Dedifferentiated amniotic fluid mesenchymal stem cell (primary cell): ENCODE data around the gene MYO10.
"Not testable (repeated sequence)": the region's sequence is repeated elsewhere in the genome, so short reads cannot be mapped to it uniquely, and the experiment has no call there.

Experiments
- DNase-seq: peaks from one replicate; pipeline ENCODE4 v3.0.0-alpha.2; 2016; ENCODE audit errors: extremely low spot score

The MYO10 gene

DNA sequence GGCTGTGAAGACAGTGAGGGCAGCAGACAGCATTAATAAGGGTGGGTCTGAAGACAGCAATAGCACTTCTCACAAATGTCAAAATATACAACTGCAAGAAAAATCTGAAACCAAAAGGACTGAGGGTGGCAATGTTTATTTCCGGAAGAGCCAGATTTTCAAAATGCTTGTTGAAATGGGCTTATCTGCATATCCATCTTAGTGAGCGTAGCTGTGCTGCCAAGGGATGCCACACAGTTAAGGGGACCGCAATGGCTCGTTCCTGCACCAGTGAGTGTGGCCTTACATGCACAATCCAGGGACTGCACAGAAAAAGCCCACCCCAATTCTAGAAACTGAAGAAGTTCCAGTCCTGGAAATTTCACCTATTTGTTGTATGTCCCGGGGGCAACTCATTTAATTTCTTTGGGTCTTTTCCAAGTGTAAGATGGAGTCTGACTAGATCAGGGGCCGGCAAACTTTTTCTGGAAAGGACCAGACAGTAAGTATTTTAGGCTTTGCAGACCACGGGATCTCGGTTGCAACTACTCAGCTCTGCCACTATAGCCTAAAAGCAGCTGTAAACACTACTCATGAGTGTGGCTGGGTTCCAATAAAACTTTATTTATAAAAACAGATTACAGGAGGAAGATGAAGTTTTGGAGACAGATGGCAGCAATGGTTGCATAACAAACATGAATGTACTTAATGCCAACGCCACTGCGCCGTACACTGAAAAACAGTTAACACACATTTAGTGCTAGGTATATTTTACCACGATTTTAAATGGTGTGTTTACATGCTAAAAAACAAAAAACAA, 154.1 kb downstream of the MYO10 start:
- no peak for DNase-seq

DNA sequence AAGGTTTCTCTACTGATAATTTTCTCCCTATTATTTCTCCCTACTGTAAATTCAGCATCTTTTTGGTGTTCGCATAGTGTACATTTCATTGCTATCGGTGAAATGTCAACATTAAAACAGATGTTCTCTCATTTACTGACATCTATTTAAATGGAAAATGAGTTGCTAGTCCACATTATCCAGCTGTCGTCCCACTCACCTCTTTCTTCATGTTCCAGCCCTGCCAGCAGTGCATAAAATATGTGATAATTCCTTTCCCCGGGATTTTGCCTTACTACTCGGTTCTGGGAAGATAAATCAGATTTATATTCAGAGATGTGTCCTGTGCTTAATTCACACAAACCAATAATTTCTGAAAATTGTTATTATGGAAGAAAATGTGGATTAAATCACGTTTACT, 155.8 kb downstream of the MYO10 start:
- no peak for DNase-seq

DNA sequence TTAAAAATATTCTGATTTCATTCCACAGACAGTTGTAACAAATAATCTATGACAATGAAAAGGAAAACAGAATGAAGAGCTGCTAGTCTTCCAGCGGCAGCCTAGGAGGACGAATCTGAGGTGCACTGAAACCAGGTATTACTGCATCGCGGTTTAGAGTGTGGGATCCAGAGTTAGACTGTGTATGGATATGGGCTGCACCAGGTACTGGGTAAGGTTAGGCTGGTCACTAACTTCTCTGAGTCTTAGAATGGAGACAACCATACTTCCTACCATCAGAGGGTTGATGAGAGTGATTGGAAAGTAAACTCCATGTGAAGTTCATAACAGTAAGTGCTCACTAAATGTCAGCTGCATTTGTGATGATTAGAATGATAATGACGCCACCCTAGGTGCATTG, 158.7 kb downstream of the MYO10 start:
- DNase-seq = no peak

DNA sequence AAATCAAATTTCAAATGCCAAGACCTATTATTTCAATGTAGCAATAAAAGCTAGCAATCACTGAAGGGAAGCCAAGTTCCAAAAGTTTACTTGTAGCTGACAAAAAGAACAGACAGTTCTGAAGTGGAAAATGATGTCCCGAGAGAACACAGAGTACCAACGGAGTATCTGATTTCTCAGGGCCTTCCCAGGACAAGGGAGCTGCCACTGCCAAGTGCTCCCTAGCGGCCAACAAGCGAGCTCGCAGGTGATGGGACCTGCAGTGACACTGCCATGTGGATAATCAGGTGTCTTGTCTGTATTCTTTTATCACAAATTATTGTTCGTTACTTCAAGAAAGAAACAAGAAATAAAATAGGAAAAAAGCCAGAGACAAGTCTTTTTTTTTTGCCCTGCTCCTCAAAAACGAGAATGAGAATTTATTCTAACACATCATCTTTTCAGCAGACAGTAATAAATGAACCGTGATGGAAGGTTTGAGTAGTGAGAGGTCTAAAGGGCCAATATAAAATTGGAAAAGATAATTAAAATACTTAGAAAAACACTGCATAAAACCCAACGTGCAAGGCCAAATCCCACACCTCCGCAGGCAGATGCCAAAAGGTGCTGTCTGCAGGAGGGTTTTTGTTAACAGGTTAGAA, 159.4 kb downstream of the MYO10 start:
- DNase-seq = no peak

DNA sequence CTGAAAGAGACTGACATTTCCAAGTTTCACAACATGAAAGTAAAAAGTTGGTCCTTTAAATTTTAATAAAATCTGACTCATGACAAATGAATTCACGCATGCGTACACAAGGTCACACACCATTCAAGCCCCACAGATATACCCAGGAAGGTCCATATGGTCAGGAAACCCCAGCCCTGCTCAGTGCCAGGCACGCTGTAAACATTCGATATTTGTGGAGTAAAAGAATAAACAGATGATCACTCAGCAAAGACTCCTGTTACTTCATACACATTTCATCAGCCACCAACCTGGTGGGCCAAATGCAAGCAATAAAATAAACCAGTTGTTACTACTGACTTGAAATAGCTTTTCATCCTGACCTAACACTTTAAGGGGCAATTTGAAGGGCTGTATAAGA, 161.3 kb downstream of the MYO10 start:
- no peak for DNase-seq

DNA sequence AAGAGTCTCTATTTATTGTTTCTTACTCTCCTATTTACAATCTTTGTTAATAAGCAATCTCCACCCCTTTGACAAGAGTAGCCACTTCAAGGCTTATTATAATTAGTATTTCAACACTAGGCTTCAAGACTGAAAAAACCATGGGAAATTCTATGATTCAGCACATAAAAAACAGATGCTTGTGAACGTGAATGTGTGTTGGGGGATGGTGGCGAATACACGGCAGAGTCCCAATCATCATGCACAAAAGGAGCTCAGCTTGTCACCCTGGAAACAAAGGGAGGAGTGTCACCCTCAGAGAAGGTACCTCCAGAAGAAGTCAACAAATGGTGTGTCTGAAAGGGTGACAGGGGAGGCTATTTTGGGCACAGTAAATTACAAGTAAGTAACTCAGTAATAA, 162.1 kb downstream of the MYO10 start:
- DNase-seq = no peak

DNA sequence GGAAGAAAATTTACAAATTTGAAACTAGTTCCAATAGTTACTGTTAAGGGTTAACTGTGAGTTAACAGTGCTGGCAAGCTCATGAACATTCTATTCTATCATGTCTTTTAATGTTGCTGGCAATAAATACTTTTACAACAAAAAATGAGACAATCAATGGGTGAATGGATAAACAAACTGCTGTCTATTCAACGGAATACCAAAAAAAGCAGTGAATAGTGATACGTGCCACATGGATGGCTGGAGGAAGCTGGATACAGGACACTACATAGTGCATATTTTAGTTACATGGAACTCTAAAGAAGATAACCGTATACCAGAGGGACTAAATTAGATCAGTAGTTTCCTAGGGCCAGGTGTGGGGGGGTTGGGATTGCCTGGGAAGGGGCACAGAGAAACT, 163.5 kb downstream of the MYO10 start:
- no peak for DNase-seq

DNA sequence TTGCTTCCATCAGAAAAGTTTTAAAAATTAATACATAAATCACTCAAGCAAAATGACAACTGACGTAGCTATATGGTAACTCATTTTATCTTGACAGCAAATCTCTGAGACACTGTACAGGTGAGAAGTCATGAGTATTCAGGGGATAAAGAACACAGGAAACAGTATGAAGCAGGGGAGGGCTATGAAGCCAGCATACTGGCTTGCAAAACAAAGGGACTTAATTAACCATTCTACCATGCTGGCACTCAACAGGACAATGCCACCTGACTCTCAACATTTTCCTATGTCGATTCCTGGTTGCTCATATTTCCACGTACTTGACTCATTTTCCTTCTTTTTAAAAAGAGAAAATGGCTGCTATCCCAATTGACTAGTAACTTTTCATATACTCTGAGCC, 167.9 kb downstream of the MYO10 start:
- no peak for DNase-seq

DNA sequence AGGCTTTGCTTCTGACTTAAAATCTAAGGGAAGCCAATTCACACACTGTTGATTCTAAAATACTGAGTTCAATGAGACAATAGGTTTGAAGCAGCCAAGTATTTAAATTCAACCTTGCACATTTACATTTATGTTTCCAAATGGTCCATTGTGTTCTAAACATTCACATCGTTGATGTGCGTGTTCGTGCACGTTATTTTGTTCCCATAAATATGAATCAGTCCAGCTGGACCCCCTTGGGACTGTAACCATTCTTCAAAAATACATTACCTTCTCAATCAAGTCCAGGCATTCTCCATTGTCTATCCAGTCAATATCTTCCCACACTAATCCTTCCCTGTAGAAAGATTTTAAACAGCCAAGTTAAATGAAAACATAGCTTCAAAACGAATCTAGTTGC, 172.9 kb downstream of the MYO10 start:
- no peak for DNase-seq

DNA sequence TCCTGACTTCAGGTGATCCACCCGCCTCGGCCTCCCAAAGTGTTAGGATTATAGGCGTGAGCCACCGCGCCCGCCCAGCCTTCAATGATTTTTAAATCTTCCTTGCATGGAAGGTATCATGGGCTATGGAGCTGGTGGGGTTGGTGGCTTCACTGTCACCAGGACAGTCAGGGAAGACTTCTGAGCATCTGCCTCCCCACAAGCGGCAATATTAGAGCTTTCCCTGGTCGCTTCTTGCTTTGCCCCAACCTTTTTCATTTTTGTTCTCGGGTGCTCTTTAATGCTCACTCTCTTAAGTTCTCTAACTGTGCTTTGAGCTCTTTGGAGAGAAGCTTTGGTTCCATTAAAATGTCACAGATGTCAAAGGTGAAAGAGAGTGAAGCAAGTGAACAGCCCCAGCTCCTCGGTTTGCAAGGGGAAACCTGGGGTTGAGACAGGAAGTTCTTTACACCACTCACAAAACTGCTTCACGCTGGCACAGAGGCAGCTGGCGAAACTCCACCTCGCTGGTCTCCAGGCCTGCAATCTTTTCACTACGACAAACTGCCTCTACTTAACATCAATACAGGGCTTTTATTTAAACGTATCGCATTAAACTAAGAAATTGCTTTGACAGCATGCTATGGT, 176.8 kb downstream of the MYO10 start:
- DNase-seq = no peak

DNA sequence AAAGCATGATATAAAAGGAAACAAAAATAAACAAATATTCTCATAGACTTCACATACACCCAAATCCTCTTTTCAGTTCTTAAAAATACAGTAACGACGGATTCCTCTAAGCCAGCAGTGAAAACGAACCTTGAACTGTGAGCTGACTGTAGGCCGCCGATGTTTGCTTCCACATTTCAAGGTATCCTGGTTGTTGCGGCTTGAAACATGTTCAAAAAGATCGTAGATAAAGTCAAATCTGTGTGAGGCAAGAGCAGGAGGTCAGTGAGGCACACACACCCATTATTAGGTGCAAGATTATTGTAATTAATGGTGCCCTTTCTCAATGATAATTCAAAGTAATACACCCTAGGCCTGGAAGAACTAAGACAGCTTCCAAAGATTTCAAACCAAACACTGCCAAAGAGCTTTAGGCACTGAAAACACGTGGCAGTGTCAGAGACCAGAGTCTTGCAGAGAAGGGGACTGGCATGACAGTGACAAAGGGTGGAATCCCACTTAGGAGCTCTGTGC, 178.0 kb downstream of the MYO10 start:
- no peak for DNase-seq

DNA sequence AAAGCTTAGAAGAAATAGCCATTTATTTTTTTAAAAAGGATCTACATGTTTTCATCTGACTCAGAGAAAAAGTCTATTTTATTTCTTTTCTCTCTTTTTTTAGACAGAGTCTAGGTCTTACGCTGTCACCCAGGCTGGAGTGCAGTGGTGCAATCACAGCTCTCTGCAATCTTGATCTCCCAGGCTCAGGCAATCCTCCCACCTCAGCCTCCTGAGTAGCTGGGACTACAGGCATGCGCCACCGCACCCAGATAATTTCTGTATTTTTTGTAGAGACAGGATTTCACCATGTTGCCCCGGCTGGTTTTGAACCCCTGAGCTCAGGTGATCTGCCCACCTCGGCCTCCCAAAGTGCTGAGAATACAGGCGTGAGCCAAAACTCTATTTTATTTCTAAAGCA, 178.5 kb downstream of the MYO10 start:
- not testable (repeated sequence) for DNase-seq

DNA sequence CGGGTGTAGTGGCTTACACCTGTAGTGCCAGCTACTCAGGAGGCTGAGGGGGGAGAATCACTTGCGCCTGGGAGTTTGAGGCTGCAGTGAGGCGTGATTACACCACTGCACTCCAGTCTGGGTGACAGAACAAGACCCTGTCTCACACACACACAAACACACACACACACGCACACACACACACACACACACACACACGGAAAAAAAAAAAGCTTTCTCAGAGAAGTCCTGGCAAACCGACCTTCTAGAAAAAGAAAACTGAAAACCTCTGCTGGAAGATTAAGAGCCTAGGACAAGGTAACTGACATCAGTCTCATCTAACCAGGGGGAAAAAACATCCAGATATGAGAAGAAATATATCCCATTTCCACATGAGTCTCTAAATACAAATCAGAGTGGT, 178.9 kb downstream of the MYO10 start:
- DNase-seq = no peak

DNA sequence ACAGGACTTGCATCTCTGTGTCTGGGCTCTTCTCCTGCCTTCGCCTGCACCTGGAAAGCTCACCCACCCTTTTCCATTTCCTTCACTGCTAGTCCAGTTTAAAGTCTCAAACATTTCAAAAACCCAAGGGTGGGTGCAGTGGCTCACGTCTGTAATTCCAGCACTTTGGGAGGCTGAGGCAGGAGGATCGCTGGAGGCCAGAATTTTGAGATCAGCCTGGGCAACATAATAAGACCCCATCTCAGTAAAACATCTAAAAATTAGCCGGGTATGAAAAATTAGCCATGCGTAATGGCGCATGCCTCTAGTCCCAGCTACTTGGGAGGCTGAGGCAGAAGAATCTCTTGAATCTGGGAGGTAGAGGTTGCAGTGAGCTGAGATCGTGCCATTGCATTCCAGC, 179.4 kb downstream of the MYO10 start:
- no peak for DNase-seq

DNA sequence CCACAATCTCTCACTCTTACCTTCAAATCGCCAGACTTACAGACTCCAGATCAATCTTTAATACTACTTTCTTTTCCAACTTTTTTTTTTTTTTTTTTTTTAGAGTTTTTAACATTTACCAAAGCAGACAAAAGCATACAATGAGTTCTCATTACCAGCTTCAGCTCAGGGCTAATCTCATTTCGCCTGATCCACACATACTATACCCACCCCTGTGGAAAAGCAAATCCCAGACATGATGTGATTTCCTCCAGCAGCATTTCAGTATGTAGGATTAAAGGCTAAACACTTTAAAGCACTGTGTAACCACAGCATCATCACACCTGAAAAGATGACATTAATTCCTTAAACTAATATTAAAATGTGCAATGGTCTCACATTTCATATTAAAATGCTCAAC, 180.4 kb downstream of the MYO10 start:
- DNase-seq = no peak

DNA sequence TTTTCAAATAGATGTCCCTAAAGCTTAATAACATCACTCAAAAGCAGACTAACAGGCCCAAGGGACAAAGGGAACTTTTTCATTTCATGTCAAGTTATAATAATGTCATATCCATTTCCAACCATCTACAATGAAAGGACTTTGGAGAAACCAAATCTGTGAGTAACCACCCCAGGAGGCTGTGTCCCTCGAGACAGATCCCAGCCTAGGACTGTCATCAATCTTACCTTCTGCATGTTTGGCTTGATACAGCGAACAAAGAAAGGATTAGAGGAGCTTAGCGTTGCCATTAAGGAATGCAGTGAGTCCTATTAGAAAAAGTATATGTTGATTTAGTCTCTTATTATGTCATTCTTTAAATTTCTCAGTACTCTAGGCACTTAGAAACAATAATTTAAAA, 181.5 kb downstream of the MYO10 start:
- DNase-seq = no peak

DNA sequence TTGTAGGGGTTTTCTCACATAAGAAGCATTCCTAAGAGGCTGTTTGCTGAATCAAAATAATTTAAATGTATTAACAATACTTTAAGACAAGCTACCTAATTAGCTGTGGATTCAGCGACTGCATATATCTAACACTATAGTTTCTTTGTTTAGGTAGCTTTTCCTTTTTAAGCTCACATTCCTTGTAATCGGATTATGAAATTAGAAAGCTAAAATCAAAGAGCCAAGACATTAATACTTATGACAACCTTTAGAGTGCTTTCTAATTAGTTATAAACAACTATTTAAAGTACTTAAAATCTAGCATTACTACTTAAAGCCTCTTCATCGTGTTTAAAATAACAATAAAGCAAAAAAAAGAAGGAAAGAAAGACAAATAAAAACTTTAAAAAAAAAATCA, 182.0 kb downstream of the MYO10 start:
- DNase-seq = no peak

DNA sequence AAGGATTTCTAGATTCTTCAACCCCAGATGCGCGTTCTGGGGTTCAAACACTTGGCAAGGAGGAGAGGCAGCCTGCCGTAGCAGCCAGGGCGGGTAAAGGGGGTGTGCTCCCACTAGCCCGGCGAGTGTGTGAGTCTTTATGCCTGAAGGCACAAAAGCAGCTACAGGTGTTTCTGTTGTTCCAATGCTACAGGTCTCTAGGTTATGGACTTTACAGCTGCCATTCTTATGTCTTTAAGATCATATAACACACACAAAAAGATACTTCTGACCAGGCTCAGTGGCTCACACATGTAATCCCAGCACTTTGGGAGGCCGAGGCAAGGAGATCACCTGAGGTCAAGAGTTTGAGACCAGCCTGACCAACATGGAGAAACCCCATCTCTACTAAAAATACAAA, 185.6 kb downstream of the MYO10 start:
- no peak for DNase-seq

DNA sequence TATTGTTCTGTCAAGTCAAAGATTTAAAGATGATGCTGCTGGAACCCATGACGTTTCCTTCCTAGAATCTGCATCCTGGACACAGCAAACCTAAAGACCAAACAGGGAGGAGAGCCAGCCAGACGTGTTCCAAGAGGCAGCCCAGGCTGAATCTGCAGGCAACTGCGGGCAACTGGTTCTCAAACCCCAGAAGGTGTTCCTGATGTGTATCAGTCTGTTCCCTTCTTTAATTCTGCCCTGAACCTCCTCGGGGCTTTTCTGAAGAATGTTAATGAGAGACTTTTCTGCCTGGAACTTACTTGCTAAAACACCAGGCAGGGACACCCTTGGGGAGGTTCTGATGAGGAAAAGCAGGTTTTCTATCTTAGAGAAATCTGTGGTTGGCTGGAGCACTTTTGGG, 186.5 kb downstream of the MYO10 start:
- no peak for DNase-seq

DNA sequence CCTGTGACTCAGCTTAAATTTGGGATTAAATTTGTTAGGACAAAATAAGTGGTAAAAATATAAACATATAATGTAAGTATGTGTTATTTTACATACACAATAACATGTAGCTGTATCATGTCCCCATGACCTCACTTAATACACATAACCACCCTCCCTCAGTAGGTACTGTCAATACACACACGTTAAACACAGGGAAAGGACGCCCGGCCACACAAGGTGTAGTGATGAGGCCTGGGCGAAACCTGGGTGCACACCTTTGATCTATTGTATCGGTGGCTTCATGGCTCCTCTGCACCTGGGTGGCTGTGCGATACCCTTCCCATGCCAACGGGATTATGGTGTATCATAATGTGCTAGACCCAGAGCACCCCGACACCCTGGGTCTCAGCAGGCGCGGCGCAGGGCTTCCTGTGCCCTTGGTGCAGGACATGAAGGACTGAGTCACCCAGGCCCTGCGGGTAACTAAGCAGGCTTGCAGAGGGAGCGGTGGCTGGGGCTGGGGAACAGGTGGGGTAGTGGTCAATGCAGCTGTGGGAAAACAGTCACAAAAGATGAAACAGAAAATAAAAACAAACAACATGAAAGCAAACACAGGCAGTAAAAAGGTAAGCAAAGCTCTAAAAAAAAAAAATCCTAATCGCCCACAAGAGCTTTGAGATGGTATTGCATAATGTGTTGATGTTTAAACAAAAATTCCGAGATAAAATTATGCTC, 191.8 kb downstream of the MYO10 start:
- no peak for DNase-seq

DNA sequence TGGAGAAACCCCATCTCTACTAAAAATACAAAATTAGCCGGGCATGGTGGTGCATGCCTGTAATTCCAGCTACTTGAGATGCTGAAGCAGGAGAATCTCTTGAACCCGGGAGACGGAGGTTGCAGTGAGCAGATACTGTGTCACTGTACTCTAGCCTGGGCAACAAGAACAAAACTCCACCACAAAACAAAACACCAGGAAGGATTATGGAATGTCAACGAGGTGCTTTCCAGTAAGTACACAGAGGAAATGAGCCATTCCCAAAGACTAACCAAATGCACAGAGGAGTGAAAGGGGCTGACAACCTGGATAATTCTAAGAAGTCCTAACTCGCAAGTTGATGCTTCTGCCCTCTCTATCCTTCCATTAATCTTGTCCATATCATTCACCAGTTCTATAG, 193.2 kb downstream of the MYO10 start:
- DNase-seq = no peak

DNA sequence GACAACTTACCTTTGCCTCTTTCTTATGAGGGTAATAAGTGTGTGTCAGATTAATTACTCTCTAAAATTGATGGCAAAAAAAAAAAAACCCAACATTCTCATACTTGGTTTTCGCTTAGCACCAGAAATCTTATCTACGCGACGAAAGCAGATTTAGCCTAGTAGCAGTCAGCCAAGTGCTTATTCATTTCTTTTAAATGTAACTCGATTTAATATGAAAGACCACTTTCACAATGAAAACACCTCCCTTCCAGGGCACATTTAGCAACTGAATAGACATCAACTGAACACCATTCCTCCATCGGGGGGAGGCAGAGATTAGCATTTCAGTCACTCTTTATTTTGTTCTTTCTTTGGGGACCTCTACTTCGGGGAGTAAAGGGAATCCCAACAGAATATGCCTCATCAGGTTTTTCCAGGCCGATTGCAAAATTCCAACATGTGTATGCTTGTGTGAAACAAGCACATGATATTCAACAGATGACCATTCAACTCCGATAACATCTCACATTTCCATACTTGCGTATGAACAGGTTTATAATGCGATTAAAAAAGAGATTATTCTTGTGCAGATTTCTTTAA, 195.2 kb downstream of the MYO10 start:
- no peak for DNase-seq
